GM12872 (cell line): Measurements from ENCODE around the gene AOAH.

Source experiments
- CTCF ChIP-seq: IDR thresholded peaks from 3 replicates; pipeline ENCODE4 v1.5.1; 2011; ENCODE audit warnings: low read depth, mild to moderate bottlenecking, low read length, moderate library complexity; ENCODE audit not compliant: insufficient read depth

The AOAH gene

DNA sequence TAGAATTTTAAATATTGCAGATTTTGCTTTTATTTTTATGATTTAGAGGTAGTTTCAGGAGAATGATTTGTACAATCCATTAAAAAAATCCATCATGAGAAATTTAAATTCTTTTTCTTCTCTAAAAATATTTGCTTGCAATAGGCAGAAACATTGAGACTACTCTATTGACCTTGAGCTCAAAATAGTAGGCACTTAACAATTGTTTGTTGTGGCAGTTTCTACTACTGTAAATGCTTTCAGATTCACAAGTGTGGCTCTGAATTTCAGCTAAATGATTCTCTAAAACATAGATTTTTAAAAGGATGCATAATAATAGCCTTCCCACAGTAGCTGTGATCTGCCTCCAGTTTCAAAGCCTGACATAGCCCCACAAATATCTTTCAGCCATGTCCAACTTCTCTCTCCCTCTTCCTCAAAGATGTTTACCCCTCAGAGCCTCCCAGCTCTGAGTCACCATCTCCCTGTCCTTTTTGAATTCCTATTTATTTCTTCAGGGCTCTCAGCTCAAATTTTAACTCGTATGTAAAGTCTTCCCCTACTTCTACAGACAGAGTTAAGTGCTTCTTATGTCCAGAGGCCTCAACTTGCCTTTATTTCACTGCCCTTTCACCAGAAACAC is 160.5 kb downstream of the AOAH start:
- no peak for TF ChIP-seq CTCF

DNA sequence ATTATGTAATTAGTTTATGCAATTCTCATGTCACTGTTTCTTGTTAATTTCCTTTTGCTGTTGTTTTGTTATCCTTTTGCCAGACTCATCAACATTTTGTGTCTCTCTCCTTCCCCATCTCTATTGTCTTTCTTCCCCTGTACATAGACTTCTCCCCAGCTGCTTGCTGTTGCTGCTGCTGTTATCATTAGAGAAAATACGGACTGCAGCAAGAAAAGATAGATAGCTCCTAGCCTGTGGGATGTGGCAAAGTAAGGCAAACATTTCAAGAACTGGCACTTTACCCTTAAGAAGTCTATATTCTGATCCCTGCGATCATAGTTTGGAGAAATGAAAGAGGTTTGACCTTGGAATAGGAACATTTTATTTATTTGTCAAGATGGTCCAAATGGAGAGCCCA is 162.2 kb downstream of the AOAH start:
- no peak for TF ChIP-seq CTCF

GRCh38 chr7:36549029-36549428 is 175.3 kb downstream of the AOAH start:
- TF ChIP-seq CTCF = no peak

GRCh38 chr7:36547416-36547815 is 176.9 kb downstream of the AOAH start:
- TF ChIP-seq CTCF = no peak

GRCh38 chr7:36546331-36546730 is 178.0 kb downstream of the AOAH start:
- TF ChIP-seq CTCF = no peak

- no peak for TF ChIP-seq CTCF
Observed at GRCh38 chr7:36545291-36545690, 179.0 kb downstream of the AOAH start.

GRCh38 chr7:36538126-36538525 is 186.2 kb downstream of the AOAH start:
- no peak for TF ChIP-seq CTCF
